Brain pericyte (primary cell): ENCODE results near the gene STPG3.

Source experiments
- DNase-seq: peaks from one replicate; pipeline ENCODE4 v3.0.0-alpha.2; 2012; ENCODE audit warnings: low read depth, low spot score

STPG3 gene

GRCh38 chr9:137221506-137222111 lies 29.5 kb upstream of the STPG3 start:
- DNase-seq, result no peak

- no peak for DNase-seq
These were observed 28.7 kb upstream of the STPG3 start, which contains the start of gene RNF208 for GRCh38 chr9:137222190-137223077. TSS of gene RNF208 (minus strand) at chr9:137222240. CDS start at chr9:137221212, 1,028 bp downstream.

DNA sequence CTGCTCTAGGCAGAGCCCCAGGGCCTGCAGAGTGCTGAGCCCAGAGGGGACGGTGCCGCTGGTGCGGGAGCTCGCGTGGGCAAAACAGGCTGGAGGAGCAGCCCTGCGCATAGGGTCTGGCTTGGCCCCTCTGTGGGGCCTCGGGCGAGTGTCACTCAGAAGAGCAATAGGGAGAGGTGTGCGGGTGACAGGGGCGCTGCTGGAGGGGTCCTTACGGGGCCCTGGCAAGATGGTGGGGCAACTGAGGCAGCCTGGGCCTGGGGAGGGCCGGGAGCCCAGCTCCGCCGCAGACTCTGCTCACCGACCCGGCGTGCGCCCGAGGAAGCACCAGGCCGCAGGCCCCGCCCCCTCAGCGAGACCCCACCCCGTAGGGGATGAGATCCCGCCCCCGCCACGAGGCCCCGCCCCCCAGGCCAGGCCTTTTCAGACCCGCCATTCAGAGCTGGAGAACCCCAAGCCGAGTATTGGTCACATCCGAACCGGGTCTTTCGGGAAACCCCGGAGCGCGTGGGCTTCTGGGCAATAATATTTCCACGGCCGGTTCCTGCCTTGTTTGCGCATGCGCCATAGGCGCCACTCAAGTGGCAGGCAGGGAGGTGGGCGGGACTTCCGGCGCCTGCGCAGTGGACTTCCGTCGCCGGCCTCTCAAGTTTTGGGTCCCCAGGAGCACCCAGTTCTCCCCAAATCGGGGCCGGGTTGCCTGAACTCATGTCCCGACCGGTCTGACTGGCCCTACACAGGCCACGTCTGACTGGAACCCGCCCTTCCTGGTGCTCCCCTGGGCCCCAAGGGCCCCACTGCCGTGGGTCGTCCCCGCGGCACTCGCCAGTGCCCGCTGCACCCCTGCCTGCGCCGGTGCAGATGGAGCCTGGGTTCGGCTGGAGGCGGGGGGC lies 27.8 kb upstream of the STPG3 start:
- peak; percentile 91 for DNase-seq

DNA sequence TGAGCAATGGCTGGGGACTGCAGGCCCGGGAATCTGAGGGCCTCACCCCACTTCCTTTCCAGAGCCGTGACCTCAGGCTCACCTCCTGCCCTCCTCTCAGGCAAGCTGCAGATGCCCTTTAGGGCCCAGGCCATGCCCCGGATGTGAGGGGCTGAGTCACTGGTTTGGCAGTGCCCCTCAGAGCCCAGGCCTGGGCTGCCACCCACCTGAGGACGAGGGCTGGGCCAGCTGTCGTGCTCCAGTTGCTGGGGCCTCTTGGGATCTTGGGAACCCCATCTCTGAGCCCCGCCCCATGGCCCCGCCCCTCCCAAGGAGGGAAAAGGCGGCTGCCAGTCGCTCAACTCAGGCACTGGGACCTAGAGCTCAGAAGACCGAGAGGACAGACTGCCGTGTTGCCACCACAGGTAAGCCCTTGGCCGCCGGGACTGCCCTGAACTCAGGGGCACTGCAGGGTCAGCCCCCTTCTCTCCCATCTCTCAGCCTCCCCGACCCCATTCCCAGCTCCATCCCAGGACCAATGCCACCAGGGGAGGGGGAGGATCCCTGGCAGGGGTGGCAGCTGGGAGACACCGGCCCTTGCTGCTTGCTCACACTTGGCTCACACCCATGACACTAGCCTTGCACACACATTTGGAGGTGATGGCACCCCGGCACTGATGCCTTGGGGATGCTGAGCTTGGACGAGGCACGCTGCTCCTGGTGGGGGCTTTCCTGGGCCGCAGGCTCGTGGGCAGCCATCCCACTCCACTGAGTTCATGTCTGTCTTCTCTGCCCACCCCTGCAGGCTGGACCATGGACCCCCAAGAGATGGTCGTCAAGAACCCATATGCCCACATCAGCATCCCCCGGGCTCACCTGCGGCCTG lies 26.0 kb upstream of the STPG3 start, which contains the start of gene CYSRT1:
TSS of gene CYSRT1 (plus strand) at position 345 of the 865 bp plus-strand sequence. CDS start at position 793, 448 bp downstream.
- no peak for DNase-seq

DNA sequence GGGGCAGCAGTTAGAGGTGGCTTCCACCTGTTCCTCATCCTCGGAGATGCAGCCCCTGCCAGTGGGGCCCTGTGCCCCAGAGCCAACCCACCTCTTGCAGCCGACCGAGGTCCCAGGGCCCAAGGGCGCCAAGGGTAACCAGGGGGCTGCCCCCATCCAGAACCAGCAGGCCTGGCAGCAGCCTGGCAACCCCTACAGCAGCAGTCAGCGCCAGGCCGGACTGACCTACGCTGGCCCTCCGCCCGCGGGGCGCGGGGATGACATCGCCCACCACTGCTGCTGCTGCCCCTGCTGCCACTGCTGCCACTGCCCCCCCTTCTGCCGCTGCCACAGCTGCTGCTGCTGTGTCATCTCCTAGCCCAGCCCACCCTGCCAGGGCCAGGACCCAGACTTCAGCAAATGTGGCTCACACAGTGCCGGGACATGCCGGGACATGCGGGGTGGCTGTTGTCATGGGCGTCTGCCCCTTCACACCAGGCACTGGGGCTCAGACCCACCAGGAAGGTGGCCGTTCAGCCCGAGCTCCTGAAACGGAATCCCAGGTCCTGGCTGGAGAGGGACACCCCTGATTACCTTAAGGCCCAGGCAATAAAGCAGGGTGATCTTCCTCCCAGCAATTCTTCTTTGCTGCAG lies 25.3 kb upstream of the STPG3 start:
- no peak for DNase-seq

- no peak for DNase-seq
These were observed 24.6 kb upstream of the STPG3 start for GRCh38 chr9:137226338-137227053.

GRCh38 chr9:137227054-137227852 lies 23.8 kb upstream of the STPG3 start, which contains the start of gene RNF224:
TSS of gene RNF224 (plus strand) at chr9:137227502. CDS start at chr9:137228336, 834 bp downstream.
- DNase-seq, result no peak

GRCh38 chr9:137227853-137228505 lies 23.1 kb upstream of the STPG3 start:
- no peak for DNase-seq

DNA sequence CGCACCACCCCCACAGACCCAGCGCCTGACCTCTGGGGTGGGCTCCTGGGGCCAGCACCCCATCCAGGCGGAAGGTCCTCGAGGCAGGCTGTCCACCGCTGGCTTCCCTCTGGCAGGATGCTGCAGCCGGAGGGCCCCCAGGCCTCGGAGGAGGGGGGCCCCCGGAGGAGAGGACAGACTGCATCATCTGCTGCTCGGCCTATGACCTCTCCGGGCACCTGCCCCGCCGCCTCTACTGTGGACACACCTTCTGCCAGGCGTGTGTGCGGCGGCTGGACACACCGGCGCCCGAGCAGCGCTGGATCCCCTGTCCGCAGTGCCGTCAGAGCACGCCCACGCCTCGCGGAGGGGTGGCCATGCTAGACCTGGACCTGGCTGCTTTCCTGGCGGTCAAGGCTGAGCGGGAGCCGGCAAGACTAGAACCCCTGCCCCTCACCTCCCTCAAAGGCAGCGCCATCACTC lies 22.5 kb upstream of the STPG3 start:
- DNase-seq, result no peak

DNA sequence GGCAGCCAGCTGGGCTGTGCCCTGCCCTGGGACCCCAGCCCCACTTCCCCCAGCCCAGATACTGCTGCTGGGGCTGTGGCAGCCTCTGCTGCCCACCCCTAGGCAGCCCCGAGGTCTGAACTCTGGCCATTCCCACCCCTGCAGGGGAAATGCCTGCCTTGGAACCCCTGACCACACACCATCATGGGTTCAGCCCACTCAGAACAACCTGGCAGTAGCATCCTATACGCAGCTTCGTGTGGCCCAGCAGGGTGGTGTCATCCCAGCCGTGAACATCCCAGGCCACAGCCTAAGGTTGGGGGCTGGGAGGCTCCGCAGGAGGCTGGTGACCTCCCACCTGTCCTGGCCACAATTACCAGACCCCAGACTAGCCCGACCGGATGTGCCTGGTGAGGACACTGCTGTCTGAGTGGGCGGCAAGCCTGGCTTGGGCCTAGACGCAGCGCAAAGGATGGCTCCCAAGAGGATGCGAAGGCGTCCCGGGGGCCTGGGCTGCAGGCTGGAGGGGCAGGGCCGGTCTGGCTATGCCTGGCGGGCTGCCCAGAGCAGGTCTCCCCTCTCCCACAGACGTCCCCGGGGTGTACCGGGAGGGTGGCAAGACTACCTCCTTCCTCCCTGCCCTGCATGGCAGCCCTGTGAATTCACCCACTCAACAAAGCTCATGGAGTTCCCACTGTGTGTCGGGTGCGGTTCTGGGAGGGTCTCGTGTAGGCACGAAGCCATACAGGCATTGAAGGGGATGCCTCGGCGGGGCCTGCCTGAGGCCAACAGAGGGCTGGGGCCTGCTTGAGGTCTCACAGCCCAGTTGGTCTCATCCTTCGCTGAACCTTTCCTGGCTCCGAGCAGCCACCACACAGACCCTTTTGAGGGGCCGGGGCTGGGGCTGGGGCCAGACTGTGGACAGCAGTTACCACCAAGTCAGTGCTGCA lies 21.9 kb upstream of the STPG3 start:
- DNase-seq, result no peak

DNA sequence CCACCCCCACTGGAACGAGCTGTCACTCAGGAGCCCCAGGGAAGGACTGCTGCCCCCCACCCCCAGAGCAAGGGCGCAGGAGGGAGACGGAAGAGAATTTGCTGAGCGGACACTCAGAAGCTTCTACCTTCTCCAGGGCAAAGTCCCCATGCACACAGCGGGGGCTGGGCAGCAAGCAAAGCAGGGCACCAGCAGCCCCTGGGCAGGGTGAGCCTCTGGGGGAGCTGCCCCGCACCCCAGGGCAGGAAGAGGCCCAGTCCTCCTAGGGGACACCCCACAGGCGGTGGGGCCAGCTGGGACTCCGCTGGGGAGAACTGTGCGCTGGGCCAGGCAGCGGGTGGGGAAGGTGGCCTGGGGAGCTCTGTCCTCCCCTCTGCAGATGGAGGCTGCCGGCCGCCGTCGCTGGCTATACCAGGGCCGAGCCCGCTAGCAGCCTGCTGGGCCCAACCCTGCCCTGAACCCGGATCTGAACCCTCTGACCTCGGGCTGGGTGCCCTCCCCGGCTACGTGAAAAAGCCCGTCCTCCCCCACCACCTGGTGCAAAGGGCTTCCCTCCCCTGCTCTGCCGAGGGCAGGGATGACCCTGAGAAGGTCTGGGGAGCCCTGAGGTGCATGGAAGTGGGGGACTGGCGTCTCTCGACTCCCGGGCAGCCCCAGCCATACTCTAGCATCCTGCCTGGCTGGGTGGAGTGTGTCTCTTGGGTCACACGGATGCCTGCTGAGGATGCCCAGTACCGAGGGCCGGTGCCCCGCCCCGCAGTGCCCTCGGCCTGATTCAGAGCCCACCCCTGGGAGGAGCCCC lies 21.0 kb upstream of the STPG3 start:
- DNase-seq, result no peak

GRCh38 chr9:137230705-137231371 lies 20.2 kb upstream of the STPG3 start, which contains the start of gene SLC34A3:
TSS of gene SLC34A3 (plus strand) at chr9:137230901. CDS start at chr9:137231703, 802 bp downstream.
- no peak for DNase-seq

- DNase-seq, result no peak
These were observed 19.6 kb upstream of the STPG3 start for GRCh38 chr9:137231372-137232039.

DNA sequence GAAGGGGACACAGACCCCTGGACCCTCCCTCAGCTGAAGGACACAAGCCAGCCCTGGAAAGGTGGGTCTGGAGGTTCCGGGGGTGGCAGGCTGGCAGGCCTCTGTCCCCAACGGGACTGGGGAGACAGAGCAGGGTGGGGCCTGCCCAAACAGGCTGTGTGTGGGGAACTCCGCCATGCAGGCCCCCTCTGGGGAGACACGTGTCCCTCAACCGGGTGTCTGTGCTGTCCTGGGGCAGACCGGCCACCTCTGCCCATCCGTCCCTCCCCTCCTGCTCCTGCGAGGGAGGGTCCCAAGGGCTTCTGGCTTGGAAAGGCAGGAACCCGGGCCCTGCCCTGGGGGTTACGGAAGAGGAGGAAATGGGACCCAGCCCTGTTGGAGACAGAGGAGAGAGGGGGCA lies 19.0 kb upstream of the STPG3 start:
- DNase-seq, result no peak

DNA sequence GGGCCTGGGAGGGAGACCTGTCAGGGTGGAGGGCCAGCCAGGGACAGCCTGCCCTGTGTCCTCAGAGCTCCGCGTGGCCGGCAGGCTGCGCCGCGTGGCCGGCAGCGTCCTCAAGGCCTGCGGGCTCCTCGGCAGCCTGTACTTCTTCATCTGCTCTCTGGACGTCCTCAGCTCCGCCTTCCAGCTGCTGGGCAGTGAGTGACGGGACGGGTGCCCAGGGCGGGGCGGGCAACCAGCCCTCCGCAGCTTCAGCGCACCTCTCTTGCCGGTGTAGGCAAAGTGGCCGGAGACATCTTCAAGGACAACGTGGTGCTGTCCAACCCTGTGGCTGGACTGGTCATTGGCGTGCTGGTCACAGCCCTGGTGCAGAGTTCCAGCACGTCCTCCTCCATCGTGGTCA lies 18.6 kb upstream of the STPG3 start:
- no peak for DNase-seq
